Measurements from ENCODE around the gene SNRNP40. TPM values are rescaled to one million over a fixed set of nuclear protein-coding genes. Genes with fewer than 3 reads are reported as not detected.

The SNRNP40 gene
- total and polyA plus RNA-seq, 2 experiments from 2014 or later = 90.0 to 135 TPM

DNA sequence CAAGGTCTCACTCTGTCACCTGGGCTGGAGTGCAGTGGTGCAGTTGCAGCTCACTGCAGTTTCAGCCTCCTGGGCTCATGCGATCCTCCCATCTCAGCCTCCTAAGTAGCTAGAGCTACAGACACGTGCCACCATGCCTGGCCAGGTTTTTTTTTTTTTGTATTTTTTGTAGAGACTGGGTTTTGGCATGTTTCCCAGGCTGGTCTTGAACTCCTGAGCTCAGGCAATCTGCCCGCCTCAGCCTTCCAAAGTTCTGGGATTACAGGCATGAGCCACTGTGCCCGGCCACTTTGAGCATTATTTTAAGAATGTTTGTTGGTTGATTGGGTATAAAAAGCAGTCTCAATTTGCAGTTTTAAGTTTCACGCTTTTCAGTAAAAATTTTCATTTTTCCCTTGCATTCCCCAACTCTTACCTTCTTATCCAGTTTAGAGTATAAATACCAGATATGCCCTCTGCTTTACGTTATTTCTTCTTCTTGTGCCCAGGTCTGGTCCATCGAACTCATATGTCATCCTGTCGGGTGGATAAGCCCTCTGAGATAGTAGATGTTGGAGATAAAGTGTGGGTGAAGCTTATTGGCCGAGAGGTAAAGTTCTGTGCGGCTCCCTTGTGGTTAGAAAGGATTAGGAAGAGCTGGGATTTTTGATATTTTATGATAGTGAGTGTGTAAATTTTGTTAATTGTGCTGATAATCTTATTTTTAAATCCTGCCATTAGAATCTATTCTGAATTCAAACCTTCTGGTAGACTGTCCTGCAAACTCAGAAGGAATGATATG is 40.3 kb upstream of the SNRNP40 start:
- H3K27me3 Mint-ChIP-seq (ENCODE audit: insufficient read depth, low read depth, poor library complexity) = no peaks in the 10 kb centered on the region
- Histone ChIP-seq H3K4me3 (no peak overlapping the region), H3K9me2 (ENCODE audit: insufficient read depth) (no peaks in the 10 kb centered on the region), H4K20me1 (replicated peaks; ENCODE audit: insufficient read depth) (no peaks in the 10 kb centered on the region), H3K4me2 (no peak overlapping the region), H3K27ac (ENCODE audit: low read depth) (no peak overlapping the region), H3F3A (replicated peaks; ENCODE audit: low read depth) (no peaks in the 10 kb centered on the region), H3K79me2 (replicated peaks; ENCODE audit: insufficient read depth) (no peaks in the 10 kb centered on the region), H3K27me3 (ENCODE audit: insufficient read depth) (no peaks in the 10 kb centered on the region), H2AFZ (no peak overlapping the region), H3K4me1 (ENCODE audit: insufficient read depth) (no peaks in the 10 kb centered on the region), H3K36me3 (ENCODE audit: insufficient read depth) (no peaks in the 10 kb centered on the region)
- peaks cover 2% of the 10 kb centered on the region; the same call in 1 of the 3 replicates for H3K4me1 Mint-ChIP-seq
- no peak overlapping the region for H3K4me3 Mint-ChIP-seq
- ATAC-seq (no peak), DNase-seq (ENCODE audit: low spot score) (no peak)
- TF ChIP-seq NANOG (IDR thresholded peaks at IDR 0.05; ENCODE audit: borderline replicate concordance) (no peak), STAT1 (IDR thresholded peaks at IDR 0.05; ENCODE audit: unreplicated experiment) (no peak), ZNF331 (CRISPR knock-in tag; IDR thresholded peaks at IDR 0.05; ENCODE audit: low read depth) (no peak), EZH2phosphoT487 (IDR thresholded peaks at IDR 0.05; ENCODE audit: unreplicated experiment) (no peak), EZH2 (IDR thresholded peaks at IDR 0.05; ENCODE audit: low read depth, unreplicated experiment) (no peak), ZNF114 (CRISPR knock-in tag; IDR thresholded peaks at IDR 0.05) (no peak), JUNB (IDR thresholded peaks at IDR 0.05; ENCODE audit: unreplicated experiment) (no peak), REST (IDR thresholded peaks at IDR 0.05; ENCODE audit: unreplicated experiment) (no peak), CREB1 (CRISPR knock-in tag; IDR thresholded peaks at IDR 0.05; ENCODE audit: low read depth) (no peak), ETS1 (IDR thresholded peaks at IDR 0.05) (no peak), POLR2AphosphoS5 (IDR thresholded peaks at IDR 0.05; ENCODE audit: low read depth) (no peak)
- TF ChIP-seq, protein P1, sequence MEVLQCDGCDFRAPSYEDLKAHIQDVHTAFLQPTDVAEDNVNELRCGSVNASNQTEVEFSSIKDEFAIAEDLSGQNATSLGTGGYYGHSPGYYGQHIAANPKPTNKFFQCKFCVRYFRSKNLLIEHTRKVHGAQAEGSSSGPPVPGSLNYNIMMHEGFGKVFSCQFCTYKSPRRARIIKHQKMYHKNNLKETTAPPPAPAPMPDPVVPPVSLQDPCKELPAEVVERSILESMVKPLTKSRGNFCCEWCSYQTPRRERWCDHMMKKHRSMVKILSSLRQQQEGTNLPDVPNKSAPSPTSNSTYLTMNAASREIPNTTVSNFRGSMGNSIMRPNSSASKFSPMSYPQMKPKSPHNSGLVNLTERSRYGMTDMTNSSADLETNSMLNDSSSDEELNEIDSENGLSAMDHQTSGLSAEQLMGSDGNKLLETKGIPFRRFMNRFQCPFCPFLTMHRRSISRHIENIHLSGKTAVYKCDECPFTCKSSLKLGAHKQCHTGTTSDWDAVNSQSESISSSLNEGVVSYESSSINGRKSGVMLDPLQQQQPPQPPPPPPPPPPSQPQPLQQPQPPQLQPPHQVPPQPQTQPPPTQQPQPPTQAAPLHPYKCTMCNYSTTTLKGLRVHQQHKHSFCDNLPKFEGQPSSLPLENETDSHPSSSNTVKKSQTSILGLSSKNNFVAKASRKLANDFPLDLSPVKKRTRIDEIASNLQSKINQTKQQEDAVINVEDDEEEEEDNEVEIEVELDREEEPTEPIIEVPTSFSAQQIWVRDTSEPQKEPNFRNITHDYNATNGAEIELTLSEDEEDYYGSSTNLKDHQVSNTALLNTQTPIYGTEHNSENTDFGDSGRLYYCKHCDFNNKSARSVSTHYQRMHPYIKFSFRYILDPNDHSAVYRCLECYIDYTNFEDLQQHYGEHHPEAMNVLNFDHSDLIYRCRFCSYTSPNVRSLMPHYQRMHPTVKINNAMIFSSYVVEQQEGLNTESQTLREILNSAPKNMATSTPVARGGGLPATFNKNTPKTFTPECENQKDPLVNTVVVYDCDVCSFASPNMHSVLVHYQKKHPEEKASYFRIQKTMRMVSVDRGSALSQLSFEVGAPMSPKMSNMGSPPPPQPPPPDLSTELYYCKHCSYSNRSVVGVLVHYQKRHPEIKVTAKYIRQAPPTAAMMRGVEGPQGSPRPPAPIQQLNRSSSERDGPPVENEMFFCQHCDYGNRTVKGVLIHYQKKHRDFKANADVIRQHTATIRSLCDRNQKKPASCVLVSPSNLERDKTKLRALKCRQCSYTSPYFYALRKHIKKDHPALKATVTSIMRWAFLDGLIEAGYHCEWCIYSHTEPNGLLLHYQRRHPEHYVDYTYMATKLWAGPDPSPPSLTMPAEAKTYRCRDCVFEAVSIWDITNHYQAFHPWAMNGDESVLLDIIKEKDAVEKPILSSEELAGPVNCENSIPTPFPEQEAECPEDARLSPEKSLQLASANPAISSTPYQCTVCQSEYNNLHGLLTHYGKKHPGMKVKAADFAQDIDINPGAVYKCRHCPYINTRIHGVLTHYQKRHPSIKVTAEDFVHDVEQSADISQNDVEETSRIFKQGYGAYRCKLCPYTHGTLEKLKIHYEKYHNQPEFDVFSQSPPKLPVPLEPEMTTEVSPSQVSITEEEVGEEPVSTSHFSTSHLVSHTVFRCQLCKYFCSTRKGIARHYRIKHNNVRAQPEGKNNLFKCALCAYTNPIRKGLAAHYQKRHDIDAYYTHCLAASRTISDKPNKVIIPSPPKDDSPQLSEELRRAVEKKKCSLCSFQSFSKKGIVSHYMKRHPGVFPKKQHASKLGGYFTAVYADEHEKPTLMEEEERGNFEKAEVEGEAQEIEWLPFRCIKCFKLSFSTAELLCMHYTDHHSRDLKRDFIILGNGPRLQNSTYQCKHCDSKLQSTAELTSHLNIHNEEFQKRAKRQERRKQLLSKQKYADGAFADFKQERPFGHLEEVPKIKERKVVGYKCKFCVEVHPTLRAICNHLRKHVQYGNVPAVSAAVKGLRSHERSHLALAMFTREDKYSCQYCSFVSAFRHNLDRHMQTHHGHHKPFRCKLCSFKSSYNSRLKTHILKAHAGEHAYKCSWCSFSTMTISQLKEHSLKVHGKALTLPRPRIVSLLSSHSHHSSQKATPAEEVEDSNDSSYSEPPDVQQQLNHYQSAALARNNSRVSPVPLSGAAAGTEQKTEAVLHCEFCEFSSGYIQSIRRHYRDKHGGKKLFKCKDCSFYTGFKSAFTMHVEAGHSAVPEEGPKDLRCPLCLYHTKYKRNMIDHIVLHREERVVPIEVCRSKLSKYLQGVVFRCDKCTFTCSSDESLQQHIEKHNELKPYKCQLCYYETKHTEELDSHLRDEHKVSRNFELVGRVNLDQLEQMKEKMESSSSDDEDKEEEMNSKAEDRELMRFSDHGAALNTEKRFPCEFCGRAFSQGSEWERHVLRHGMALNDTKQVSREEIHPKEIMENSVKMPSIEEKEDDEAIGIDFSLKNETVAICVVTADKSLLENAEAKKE (CRISPR knock-in tag; IDR thresholded peaks at IDR 0.05) = no peak
- TF ChIP-seq, protein P2, sequence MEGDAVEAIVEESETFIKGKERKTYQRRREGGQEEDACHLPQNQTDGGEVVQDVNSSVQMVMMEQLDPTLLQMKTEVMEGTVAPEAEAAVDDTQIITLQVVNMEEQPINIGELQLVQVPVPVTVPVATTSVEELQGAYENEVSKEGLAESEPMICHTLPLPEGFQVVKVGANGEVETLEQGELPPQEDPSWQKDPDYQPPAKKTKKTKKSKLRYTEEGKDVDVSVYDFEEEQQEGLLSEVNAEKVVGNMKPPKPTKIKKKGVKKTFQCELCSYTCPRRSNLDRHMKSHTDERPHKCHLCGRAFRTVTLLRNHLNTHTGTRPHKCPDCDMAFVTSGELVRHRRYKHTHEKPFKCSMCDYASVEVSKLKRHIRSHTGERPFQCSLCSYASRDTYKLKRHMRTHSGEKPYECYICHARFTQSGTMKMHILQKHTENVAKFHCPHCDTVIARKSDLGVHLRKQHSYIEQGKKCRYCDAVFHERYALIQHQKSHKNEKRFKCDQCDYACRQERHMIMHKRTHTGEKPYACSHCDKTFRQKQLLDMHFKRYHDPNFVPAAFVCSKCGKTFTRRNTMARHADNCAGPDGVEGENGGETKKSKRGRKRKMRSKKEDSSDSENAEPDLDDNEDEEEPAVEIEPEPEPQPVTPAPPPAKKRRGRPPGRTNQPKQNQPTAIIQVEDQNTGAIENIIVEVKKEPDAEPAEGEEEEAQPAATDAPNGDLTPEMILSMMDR (conservative IDR thresholded peaks at IDR 0.05; ENCODE audit: low read depth in 2 of 2) = no peak
- no peaks in the 10 kb centered on the region for H3K9me3 Mint-ChIP-seq
- H3K27ac Mint-ChIP-seq = no peak overlapping the region
- H3K36me3 Mint-ChIP-seq (ENCODE audit: low read depth) = peaks cover 10% of the 10 kb centered on the region; the same call in 2 of the 3 replicates
